ENCODE data around the gene GPR89A. TPM values are rescaled to one million over a fixed set of nuclear protein-coding genes. Genes with fewer than 3 reads are reported as not detected.
A peak's percentile ranks its signal among the peaks of the same experiment; 100 is the strongest.
"Not testable (repeated sequence)": the region's sequence is repeated elsewhere in the genome, so short reads cannot be mapped to it uniquely, and the experiment has no call there.

GPR89A gene
- polyA plus RNA-seq, 1 of the 3 experiments (the other 2 are of a cell fraction): 10.5 TPM

- H3K27ac ChIP-seq (ENCODE audit: low read depth in 2 of 2, low read length in 1 of 2); H3K9me3 ChIP-seq; H3F3A ChIP-seq (replicated peaks; ENCODE audit: insufficient read depth); H2AFZ ChIP-seq (ENCODE audit: low read depth); H4K20me1 ChIP-seq (ENCODE audit: insufficient read depth); POLR2A ChIA-PET; H3K4me3 ChIP-seq (ENCODE audit: low read depth in 2 of 2, low read length in 1 of 2); H3K9me2 ChIP-seq; H3K79me2 ChIP-seq (ENCODE audit: insufficient read depth); H3K4me1 ChIP-seq (ENCODE audit: control insufficient read depth in 1 of 2, insufficient read depth in 2 of 2, low read depth in 1 of 2, low read length in 1 of 2); DNase-seq; H3K9ac ChIP-seq; H3K27me3 ChIP-seq (ENCODE audit: insufficient read depth); CTCF ChIA-PET; H3K4me2 ChIP-seq; H3K36me3 ChIP-seq (replicated peaks in 1 of 2; ENCODE audit: control insufficient read depth in 1 of 2, insufficient read depth in 2 of 2, low read length in 1 of 2): not testable (repeated sequence)
- peak; percentile 41 for TF ChIP-seq TCF12 (IDR thresholded peaks at IDR 0.05)
Observed at GRCh38 chr1:145595421-145595820, 12.4 kb upstream of the GPR89A start.

GRCh38 chr1:145596236-145596635, 11.6 kb upstream of the GPR89A start:
- CTCF ChIA-PET: interaction anchor here (1.2 kb wide), 1 partner anchor 125 kb away, joined by 3 read pairs; no protein-coding TSS in a partner anchor
- H3F3A ChIP-seq (replicated peaks; ENCODE audit: insufficient read depth); H3K79me2 ChIP-seq (ENCODE audit: insufficient read depth); POLR2A ChIA-PET; H2AFZ ChIP-seq (ENCODE audit: low read depth); H3K4me3 ChIP-seq (ENCODE audit: low read depth in 2 of 2, low read length in 1 of 2); H4K20me1 ChIP-seq (ENCODE audit: insufficient read depth); H3K27me3 ChIP-seq (ENCODE audit: insufficient read depth); DNase-seq; H3K9ac ChIP-seq; H3K9me3 ChIP-seq; H3K9me2 ChIP-seq; H3K4me2 ChIP-seq; H3K27ac ChIP-seq (ENCODE audit: low read depth in 2 of 2, low read length in 1 of 2); H3K36me3 ChIP-seq (replicated peaks in 1 of 2; ENCODE audit: control insufficient read depth in 1 of 2, insufficient read depth in 2 of 2, low read length in 1 of 2); H3K4me1 ChIP-seq (ENCODE audit: control insufficient read depth in 1 of 2, insufficient read depth in 2 of 2, low read depth in 1 of 2, low read length in 1 of 2): not testable (repeated sequence)
- 67% methylated on average over 6 of the region's 6 CpGs for WGBS (ENCODE audit: low lambda C conversion rate)

GRCh38 chr1:145599426-145599825, 8.4 kb upstream of the GPR89A start:
- H3K27ac ChIP-seq (ENCODE audit: low read depth in 2 of 2, low read length in 1 of 2); H3K9ac ChIP-seq; H3K4me1 ChIP-seq (ENCODE audit: control insufficient read depth in 1 of 2, insufficient read depth in 2 of 2, low read depth in 1 of 2, low read length in 1 of 2); H2AFZ ChIP-seq (ENCODE audit: low read depth); H3K9me3 ChIP-seq; H4K20me1 ChIP-seq (ENCODE audit: insufficient read depth); H3K4me3 ChIP-seq (ENCODE audit: low read depth in 2 of 2, low read length in 1 of 2); H3F3A ChIP-seq (replicated peaks; ENCODE audit: insufficient read depth); H3K79me2 ChIP-seq (ENCODE audit: insufficient read depth); POLR2A ChIA-PET; H3K27me3 ChIP-seq (ENCODE audit: insufficient read depth); H3K36me3 ChIP-seq (replicated peaks in 1 of 2; ENCODE audit: control insufficient read depth in 1 of 2, insufficient read depth in 2 of 2, low read length in 1 of 2); H3K9me2 ChIP-seq; H3K4me2 ChIP-seq; DNase-seq: not testable (repeated sequence)
- 71% methylated on average over 5 of the region's 5 CpGs for WGBS (ENCODE audit: low lambda C conversion rate)
- CTCF ChIA-PET: interaction anchor here (0.9 to 1.4 kb wide), 2 partner anchors 121 to 246 kb away, joined by 3 to 4 read pairs; partner anchors contain the start of gene NUDT17

- Histone ChIP-seq H3F3A (replicated peaks; ENCODE audit: insufficient read depth) (no peaks in the 10 kb centered on the region), H3K4me2 (no peak overlapping the region), H2AFZ (ENCODE audit: low read depth) (no peak overlapping the region), H3K9me3 (no peaks in the 10 kb centered on the region), H3K4me3 (ENCODE audit: low read depth in 2 of 2, low read length in 1 of 2) (no peak overlapping the region), H3K9me2 (no peaks in the 10 kb centered on the region), H3K36me3 (replicated peaks in 1 of 2; ENCODE audit: control insufficient read depth in 1 of 2, insufficient read depth in 2 of 2, low read length in 1 of 2) (no peaks in the 10 kb centered on the region), H3K79me2 (ENCODE audit: insufficient read depth) (no peaks in the 10 kb centered on the region), H3K27me3 (ENCODE audit: insufficient read depth) (no peaks in the 10 kb centered on the region; the same call in 1 of the 2 replicates), H3K4me1 (ENCODE audit: control insufficient read depth in 1 of 2, insufficient read depth in 2 of 2, low read depth in 1 of 2, low read length in 1 of 2) (no peaks in the 10 kb centered on the region), H3K27ac (ENCODE audit: low read depth in 2 of 2, low read length in 1 of 2) (no peak overlapping the region), H3K9ac (no peak overlapping the region), H4K20me1 (ENCODE audit: insufficient read depth) (no peaks in the 10 kb centered on the region)
- DNase-seq: no peak
- no peak for TF ChIP-seq NRF1 (IDR thresholded peaks at IDR 0.05; ENCODE audit: low read depth, low read length)
- TF ChIP-seq POLR2AphosphoS5 (IDR thresholded peaks at IDR 0.05; ENCODE audit: low read depth, low read length): no peak
- ChIA-PET CTCF (no interaction called here), POLR2A (no interaction called here)
- WGBS (ENCODE audit: low lambda C conversion rate): 77% methylated on average over 1 of the region's 1 CpG
Observed at GRCh38 chr1:145601593-145601992, 6.2 kb upstream of the GPR89A start.

GRCh38 chr1:145606840-145607239, 948 bp upstream of the GPR89A start:
- H4K20me1 ChIP-seq (ENCODE audit: insufficient read depth); H3K9ac ChIP-seq; H3K4me1 ChIP-seq (ENCODE audit: control insufficient read depth in 1 of 2, insufficient read depth in 2 of 2, low read depth in 1 of 2, low read length in 1 of 2); DNase-seq; H3K36me3 ChIP-seq (replicated peaks in 1 of 2; ENCODE audit: control insufficient read depth in 1 of 2, insufficient read depth in 2 of 2, low read length in 1 of 2); H3K4me2 ChIP-seq; H3K27me3 ChIP-seq (ENCODE audit: insufficient read depth); H3K27ac ChIP-seq (ENCODE audit: low read depth in 2 of 2, low read length in 1 of 2); CTCF ChIA-PET; H3K4me3 ChIP-seq (ENCODE audit: low read depth in 2 of 2, low read length in 1 of 2); H2AFZ ChIP-seq (ENCODE audit: low read depth); H3K9me2 ChIP-seq; H3K9me3 ChIP-seq; POLR2A ChIA-PET; H3F3A ChIP-seq (replicated peaks; ENCODE audit: insufficient read depth): not testable (repeated sequence)
- H3K79me2 ChIP-seq (ENCODE audit: insufficient read depth): peaks cover 11% of the 10 kb centered on the region
- 91% methylated on average over 4 of the region's 5 CpGs for WGBS (ENCODE audit: low lambda C conversion rate)

- H3K9me3 ChIP-seq; H3K4me3 ChIP-seq (ENCODE audit: low read depth in 2 of 2, low read length in 1 of 2); H3K27ac ChIP-seq (ENCODE audit: low read depth in 2 of 2, low read length in 1 of 2); DNase-seq; H3K4me2 ChIP-seq; H3K9ac ChIP-seq; H2AFZ ChIP-seq (ENCODE audit: low read depth); CTCF ChIA-PET; H3K36me3 ChIP-seq (replicated peaks in 1 of 2; ENCODE audit: control insufficient read depth in 1 of 2, insufficient read depth in 2 of 2, low read length in 1 of 2); H4K20me1 ChIP-seq (ENCODE audit: insufficient read depth); H3F3A ChIP-seq (replicated peaks; ENCODE audit: insufficient read depth); H3K4me1 ChIP-seq (ENCODE audit: control insufficient read depth in 1 of 2, insufficient read depth in 2 of 2, low read depth in 1 of 2, low read length in 1 of 2); H3K27me3 ChIP-seq (ENCODE audit: insufficient read depth); H3K9me2 ChIP-seq; POLR2A ChIA-PET: not testable (repeated sequence)
- H3K79me2 ChIP-seq (ENCODE audit: insufficient read depth): peaks cover 11% of the 10 kb centered on the region
- 80% methylated on average over 2 of the region's 11 CpGs for WGBS (ENCODE audit: low lambda C conversion rate)
Observed at GRCh38 chr1:145607289-145607688, 499 bp upstream of the GPR89A start.

Data from SK-N-SH (cell line).